ENCODE measurements around the gene PPIP5K2.
"Not testable (repeated sequence)": the region's sequence is repeated elsewhere in the genome, so short reads cannot be mapped to it uniquely, and the experiment has no call there.

GRCh38 chr5:103073500-103073899 is 46.6 kb upstream of the PPIP5K2 start:
- not testable (repeated sequence) for TF ChIP-seq POLR2AphosphoS5, POLR2A (IDR thresholded peaks at IDR 0.05)

Measured in suprapubic skin (tissue), 4 donors.